Astrocyte (in vitro differentiated cells and primary cell): ENCODE data around the gene CCS.

Source experiments
- CTCF ChIP-seq: IDR thresholded peaks from 2 replicates; pipeline ENCODE4 v1.5.1; 2011; ENCODE audit warnings: low read depth, mild to moderate bottlenecking, inconsistent platforms, low read length, moderate library complexity; ENCODE audit not compliant: insufficient read depth
- EZH2 ChIP-seq: IDR thresholded peaks from 2 replicates; pipeline ENCODE4 v1.6.1; 2012; ENCODE audit warnings: mild to moderate bottlenecking, low read length, inconsistent platforms; ENCODE audit not compliant: insufficient read depth

GRCh38 chr11:66545701-66546367 is 47.2 kb upstream of the CCS start, which contains the start of gene ZDHHC24:
- TF ChIP-seq CTCF (no peak), EZH2 (no peak)
